GM18909 (cell line): ENCODE results near the gene PCSK5.

Experiments
- ATAC-seq: cut with Tn5 transposase; IDR thresholded peaks from one replicate; pipeline ENCODE4 v1.9.1; 2021; ENCODE audit warnings: mild to moderate bottlenecking; ENCODE audit not compliant: unreplicated experiment, poor library complexity

Gene PCSK5

GRCh38 chr9:76109953-76110352, 219.5 kb downstream of the PCSK5 start:
- ATAC-seq = no peak

- no peak for ATAC-seq
Observed at GRCh38 chr9:76112151-76112550, 221.7 kb downstream of the PCSK5 start.

GRCh38 chr9:76114144-76114543, 223.7 kb downstream of the PCSK5 start:
- no peak for ATAC-seq

GRCh38 chr9:76115396-76115795, 224.9 kb downstream of the PCSK5 start:
- no peak for ATAC-seq

GRCh38 chr9:76115982-76116646, 225.6 kb downstream of the PCSK5 start:
- no peak for ATAC-seq

GRCh38 chr9:76116913-76117312, 226.4 kb downstream of the PCSK5 start:
- ATAC-seq = no peak

- ATAC-seq = no peak
Observed at GRCh38 chr9:76127637-76128036, 237.2 kb downstream of the PCSK5 start.

- ATAC-seq = no peak
Observed at GRCh38 chr9:76135902-76136301, 245.4 kb downstream of the PCSK5 start.

GRCh38 chr9:76136986-76137385, 246.5 kb downstream of the PCSK5 start:
- ATAC-seq = no peak

- no peak for ATAC-seq
Observed at GRCh38 chr9:76137931-76138330, 247.5 kb downstream of the PCSK5 start.

- ATAC-seq = no peak
Observed at GRCh38 chr9:76138360-76138759, 247.9 kb downstream of the PCSK5 start.

GRCh38 chr9:76143834-76144233, 253.4 kb downstream of the PCSK5 start:
- ATAC-seq = no peak

GRCh38 chr9:76150013-76150412, 259.5 kb downstream of the PCSK5 start:
- ATAC-seq = no peak

- no peak for ATAC-seq
Observed at GRCh38 chr9:76151267-76151666, 260.8 kb downstream of the PCSK5 start.

GRCh38 chr9:76153339-76153738, 262.9 kb downstream of the PCSK5 start:
- no peak for ATAC-seq

GRCh38 chr9:76153902-76154629, 263.6 kb downstream of the PCSK5 start:
- ATAC-seq = no peak

GRCh38 chr9:76155361-76155760, 264.9 kb downstream of the PCSK5 start:
- no peak for ATAC-seq

GRCh38 chr9:76158713-76159112, 268.2 kb downstream of the PCSK5 start:
- no peak for ATAC-seq

GRCh38 chr9:76159293-76159926, 268.9 kb downstream of the PCSK5 start:
- ATAC-seq = no peak

- no peak for ATAC-seq
Observed at GRCh38 chr9:76161106-76161505, 270.6 kb downstream of the PCSK5 start.

GRCh38 chr9:76161541-76161940, 271.1 kb downstream of the PCSK5 start:
- ATAC-seq = no peak
